HepG2 (cell line): ENCODE results near the gene MAJIN. TPM values are rescaled to one million over a fixed set of nuclear protein-coding genes. Genes with fewer than 3 reads are reported as not detected.

Source experiments
- AKAP8 ChIP-seq: sonication (generic); formaldehyde crosslinking; IDR thresholded peaks from 2 replicates; pipeline ENCODE4 v1.5.1; 2020; ENCODE audit warnings: mild to moderate bottlenecking, missing genetic modification reagents
- ARID4A ChIP-seq: sonication (generic); formaldehyde crosslinking; IDR thresholded peaks from 2 replicates; pipeline ENCODE4 v1.5.0; 2020; ENCODE audit warnings: mild to moderate bottlenecking, missing genetic modification reagents, borderline replicate concordance
- CEBPB ChIP-seq: IDR thresholded peaks from 2 replicates; pipeline ENCODE4 v1.6.1; 2011; ENCODE audit warnings: low read depth, low read length, improper control_type of control experiment, borderline replicate concordance
- ELF1 ChIP-seq: sonication (generic); formaldehyde crosslinking; IDR thresholded peaks from 2 replicates; pipeline ENCODE4 v1.4.0; 2020; ENCODE audit warnings: missing genetic modification reagents
- GATA4 ChIP-seq: sonication (generic); IDR thresholded peaks from 2 replicates; pipeline ENCODE4 v1.6.1; 2016; ENCODE audit warnings: antibody characterized with exemption, low read depth, borderline replicate concordance
- GATAD2A ChIP-seq: IDR thresholded peaks from 2 replicates; pipeline ENCODE4 v1.6.1; 2016
- HMG20A ChIP-seq: IDR thresholded peaks from 2 replicates; pipeline ENCODE4 v1.6.1; 2016; ENCODE audit warnings: borderline replicate concordance
- MXI1 ChIP-seq: IDR thresholded peaks from 3 replicates; pipeline ENCODE4 v1.6.1; 2012; ENCODE audit warnings: low read depth, low read length, inconsistent platforms, borderline replicate concordance
- NR0B2 ChIP-seq: sonication (generic); formaldehyde crosslinking; IDR thresholded peaks from 2 replicates; pipeline ENCODE4 v1.4.0; 2020; ENCODE audit warnings: mild to moderate bottlenecking, missing genetic modification reagents
- PBX2 ChIP-seq: IDR thresholded peaks from 2 replicates; pipeline ENCODE4 v1.6.1; 2016; ENCODE audit warnings: control low read depth
- POLR2AphosphoS2 ChIP-seq: IDR thresholded peaks from 2 replicates; pipeline ENCODE4 v1.6.1; 2011; ENCODE audit warnings: low read depth, low read length, improper control_type of control experiment
- RNF219 ChIP-seq: sonication (generic); formaldehyde crosslinking; IDR thresholded peaks from 2 replicates; pipeline ENCODE4 v1.5.0; 2020; ENCODE audit warnings: mild to moderate bottlenecking, missing genetic modification reagents
- SMYD3 ChIP-seq: sonication (generic); formaldehyde crosslinking; IDR thresholded peaks from 2 replicates; pipeline ENCODE4 v1.8.1; 2023; ENCODE audit warnings: mild to moderate bottlenecking, missing genetic modification reagents
- THAP8 ChIP-seq: sonication (generic); formaldehyde crosslinking; IDR thresholded peaks from 2 replicates; pipeline ENCODE4 v1.5.1; 2020; ENCODE audit warnings: missing genetic modification reagents, mild to moderate bottlenecking, borderline replicate concordance
- ZNF589 ChIP-seq: sonication (generic); formaldehyde crosslinking; conservative IDR thresholded peaks from 2 replicates; pipeline ENCODE4 v1.8.0; 2022; ENCODE audit warnings: mild to moderate bottlenecking, moderate library complexity, missing genetic modification reagents
- ZNF781 ChIP-seq: sonication (generic); formaldehyde crosslinking; IDR thresholded peaks from 2 replicates; pipeline ENCODE4 v1.5.1; 2020; ENCODE audit warnings: borderline replicate concordance, mild to moderate bottlenecking, missing genetic modification reagents; ENCODE audit errors: not compliant biosample characterization
- ZUFSP ChIP-seq: sonication (generic); formaldehyde crosslinking; IDR thresholded peaks from 2 replicates; pipeline ENCODE4 v1.9.0; 2021; ENCODE audit warnings: missing genetic modification reagents, mild to moderate bottlenecking, borderline replicate concordance
- polyA plus RNA-seq, 8 experiments: library from polyadenylated mRNA; depleted of rRNA in 3 of 8; stranded (reverse) in 7 of 8; unstranded in 1 of 8; fragments of >200 nt; fragmentation: Illumina TruSeq in 4 of 8; extraction: Trizol in 4 of 8; gene quantifications; 2 replicates each; pipeline versions ENCODE4 v1.2.1 to v1.2.3, GENCODE V29; 2011 to 2016; ENCODE audit warnings: low read depth in 4 of 8, missing spikeins in 1 of 8, mixed read lengths in 1 of 8; ENCODE audit not compliant: insufficient read depth in 1 of 8
- total RNA-seq, 5 experiments: library from RNA; depleted of rRNA; stranded (reverse); fragments of >200 nt; fragmentation: Illumina TruSeq; extraction: Trizol; gene quantifications; 2 replicates each; pipeline ENCODE4 v1.2.3, GENCODE V29; 2016; ENCODE audit warnings: low read depth in 1 of 5

The MAJIN gene
- total and polyA plus RNA-seq, 2 of the 13 experiments (the other 11 are each of a cell fraction or from before 2014, with no cell fraction given) = not detected

- TF ChIP-seq RNF219 (CRISPR knock-in tag) = no peak
- peak; percentile 40; the same call in 1 of the 2 replicates for TF ChIP-seq GATAD2A
- TF ChIP-seq SMYD3 (CRISPR knock-in tag) = no peak
- no peak for TF ChIP-seq THAP8 (CRISPR knock-in tag)
- TF ChIP-seq CEBPB = no peak
- no peak for TF ChIP-seq AKAP8
- no peak for TF ChIP-seq HMG20A (CRISPR knock-in tag)
- TF ChIP-seq NR0B2 (CRISPR knock-in tag) = no peak
- no peak for TF ChIP-seq POLR2AphosphoS2
- peak; percentile 53 for TF ChIP-seq ELF1 (CRISPR knock-in tag)
- no peak for TF ChIP-seq GATA4
- TF ChIP-seq PBX2 = no peak
- no peak; the same call in 1 of the 2 replicates for TF ChIP-seq ZNF589
- no peak for TF ChIP-seq ZNF781 (CRISPR knock-in tag)
- TF ChIP-seq ZUFSP (CRISPR knock-in tag) = no peak
- no peak; the same call in 2 of the 3 replicates for TF ChIP-seq MXI1
- no peak for TF ChIP-seq ARID4A (CRISPR knock-in tag)
These were observed 41.4 kb upstream of the MAJIN start (continued) for GRCh38 chr11:65013130-65013887.
